Amygdala (tissue), 56 donors: ENCODE data around the gene CD82.

Source experiments
- DNase-seq, 56 donors: peaks; one replicate each; lab custom pipeline; 2025; lab: John Stamatoyannopoulos, UW

Gene CD82

DNA sequence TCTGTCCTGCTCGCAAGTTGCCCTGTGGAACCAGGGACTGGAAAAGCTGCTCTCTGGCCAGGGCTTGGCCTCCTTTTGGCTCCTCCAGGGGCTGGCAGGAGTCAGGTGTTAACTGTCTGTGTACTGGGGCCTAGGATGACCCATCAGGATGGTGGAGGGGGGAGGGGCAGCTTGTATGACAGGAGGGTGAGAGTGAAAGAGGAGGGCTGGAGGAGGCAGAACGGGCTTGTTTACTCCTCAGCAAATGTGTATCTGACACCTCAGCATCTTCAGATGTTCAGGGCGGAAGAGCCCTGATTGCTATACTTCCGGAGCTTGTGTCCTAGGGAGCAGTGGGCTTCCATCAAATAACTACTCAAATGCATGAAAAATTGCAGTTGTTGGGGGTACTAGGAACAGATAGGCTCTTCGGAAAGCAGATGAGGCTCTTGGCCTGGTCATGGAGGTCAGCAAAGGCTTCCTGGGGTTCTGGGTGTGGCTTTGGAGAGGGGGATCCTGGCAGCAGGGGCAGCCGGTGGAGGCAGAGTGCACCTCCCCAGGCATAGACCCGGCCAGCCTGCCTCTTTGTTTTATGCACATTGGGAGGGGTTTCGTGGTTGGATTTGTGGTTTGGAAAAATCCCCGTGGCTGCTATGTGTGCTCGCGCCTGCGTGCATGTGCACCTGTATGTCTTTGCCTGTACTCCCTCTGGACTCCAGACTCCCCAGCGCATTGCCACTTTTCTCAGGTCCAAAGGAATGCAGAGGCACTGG, 31.2 kb downstream of the CD82 start:
- peak in 3 of 56 donors; percentile 48 to 63 (median 48) for DNase-seq

DNA sequence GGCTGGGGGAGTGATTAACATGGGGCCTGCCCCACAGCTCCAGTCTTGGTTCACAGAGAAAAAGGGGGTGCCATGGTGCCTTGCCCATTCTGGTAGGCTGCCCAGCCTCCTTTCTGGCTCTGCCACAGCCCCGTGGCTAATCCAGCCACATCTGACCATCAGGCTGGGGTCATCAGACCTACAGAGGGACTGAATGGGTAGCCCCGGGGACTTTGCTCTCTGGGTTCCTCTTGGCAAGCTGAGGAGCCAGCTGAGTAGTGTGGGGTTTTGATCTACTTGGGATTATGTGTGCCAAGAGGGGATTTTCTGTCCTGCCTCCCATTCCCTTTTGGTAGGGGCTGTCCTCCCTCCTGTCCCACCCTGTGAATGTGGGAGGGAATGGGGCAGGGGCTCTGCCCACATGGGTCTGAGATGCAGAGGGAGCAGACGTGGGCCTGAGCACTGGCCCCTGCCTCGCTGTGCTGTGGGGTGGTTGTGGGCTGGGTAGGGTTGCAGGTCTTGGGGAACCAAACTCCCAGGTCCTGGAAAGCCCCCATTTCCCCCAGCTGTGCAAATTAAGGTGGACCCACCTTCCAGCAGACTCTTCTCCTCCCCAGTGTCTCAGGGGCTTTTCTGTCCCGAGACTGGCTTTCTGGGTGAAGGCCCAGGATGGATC, 32.0 kb downstream of the CD82 start:
- no peak for DNase-seq

DNA sequence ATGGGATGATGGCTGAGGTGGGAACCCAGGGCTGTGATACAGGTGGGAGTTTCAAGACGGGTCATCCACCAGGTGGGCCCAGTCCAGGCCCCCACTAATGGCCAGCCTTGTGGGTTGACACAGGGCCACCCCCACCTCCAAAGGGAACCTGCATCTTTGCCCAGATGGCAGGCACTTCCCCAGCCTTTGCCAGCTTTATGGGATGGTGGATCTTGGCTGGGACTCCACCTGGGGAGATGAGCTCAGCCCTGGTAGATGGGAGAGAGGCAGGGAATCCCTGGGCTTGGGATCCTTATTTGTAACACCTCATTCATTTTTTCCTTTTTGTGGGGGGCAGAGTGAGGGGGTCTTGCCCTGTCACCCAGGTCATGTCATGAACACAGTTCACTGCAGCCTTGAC, 33.4 kb downstream of the CD82 start:
- DNase-seq, result no peak

DNA sequence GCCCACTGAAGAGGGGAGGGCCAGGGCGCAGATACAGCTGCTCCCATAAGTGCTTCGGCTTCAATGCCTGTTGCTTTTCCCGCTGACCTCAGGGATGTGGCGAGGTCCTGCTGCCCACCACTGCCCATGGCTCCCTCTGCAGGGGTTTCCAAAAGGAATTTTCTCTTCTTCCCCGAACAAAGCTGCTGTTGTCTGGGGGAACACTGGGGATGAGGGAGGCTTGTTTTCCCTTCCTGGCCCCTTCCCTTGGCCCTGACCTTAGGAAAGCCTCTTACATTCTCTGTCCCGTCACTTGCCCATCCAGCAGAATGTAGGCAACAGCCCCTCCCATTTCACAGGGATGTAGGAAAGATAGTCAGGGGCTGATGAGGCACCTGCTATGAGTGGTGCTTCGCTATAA, 34.8 kb downstream of the CD82 start:
- DNase-seq, result no peak

DNA sequence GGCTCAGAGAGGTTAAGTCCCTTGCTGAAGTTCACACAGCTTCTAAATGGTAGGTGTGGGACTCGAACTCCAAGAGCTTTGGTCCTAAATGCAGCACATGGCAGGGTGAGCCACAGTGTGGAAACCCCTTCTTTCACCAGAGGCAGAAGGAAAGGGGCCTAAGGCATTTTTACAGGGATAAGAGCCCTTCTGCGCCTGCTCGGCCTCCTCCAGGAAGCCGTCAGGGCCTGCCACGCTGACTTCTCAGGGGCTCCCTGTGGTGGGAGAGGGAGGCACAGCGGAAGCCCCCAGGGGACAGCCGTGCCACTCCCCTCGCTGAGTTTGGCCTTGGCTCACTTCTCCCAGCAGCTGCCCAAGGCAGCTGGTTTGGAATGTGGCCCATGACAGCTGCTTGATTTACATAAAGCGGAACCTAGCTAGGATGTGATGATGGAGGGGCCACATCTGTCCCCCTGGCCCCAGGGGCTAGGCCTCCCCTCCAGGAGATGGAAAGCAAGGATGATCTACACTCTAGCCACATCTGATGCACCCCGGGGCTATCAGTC, 35.4 kb downstream of the CD82 start:
- peak in 13 of 56 donors; percentile 14 to 62 (median 26) for DNase-seq

DNA sequence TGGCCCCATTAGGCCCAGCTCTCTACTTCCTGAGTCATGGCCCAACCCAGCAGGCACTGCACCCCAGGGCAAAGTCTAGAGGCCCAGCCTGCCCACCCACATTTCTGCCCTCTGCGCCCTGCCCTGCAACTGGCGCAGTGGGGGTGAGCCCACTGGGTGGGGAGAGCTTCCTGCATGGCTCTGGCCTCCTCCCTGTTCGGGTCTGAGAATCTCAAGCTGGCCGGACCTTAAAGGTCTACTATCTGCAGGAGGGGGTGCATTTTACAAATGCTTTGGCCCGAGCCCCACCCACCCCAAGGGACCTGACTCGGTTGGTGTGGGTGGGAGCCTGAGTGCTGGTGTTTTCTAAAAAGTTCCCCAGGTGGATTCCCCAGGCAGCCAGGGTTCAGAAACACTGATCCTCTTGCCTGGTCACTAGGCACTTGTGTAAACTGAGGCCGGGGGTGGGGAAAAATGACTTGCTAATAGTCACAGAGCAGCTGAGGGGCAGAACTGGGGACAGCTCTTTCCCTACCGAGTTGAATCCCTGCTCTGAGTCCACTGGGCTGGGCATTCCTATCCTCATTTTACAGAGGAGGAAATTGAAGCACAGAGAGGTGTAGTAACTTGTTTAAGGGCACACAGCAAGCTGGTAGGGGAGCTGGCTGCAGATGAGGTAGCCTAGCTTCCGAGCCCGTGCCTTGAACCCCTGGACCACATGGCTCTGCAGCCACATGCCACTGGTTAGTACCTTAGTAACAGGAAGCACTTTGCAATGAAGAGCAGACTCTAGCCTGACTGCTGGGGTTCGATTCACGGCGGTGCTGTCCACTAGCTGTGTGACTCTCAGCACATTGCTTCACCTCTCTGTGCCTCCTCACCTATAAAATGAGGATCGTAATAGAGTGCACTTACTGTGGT, 36.3 kb downstream of the CD82 start:
- no peak for DNase-seq

DNA sequence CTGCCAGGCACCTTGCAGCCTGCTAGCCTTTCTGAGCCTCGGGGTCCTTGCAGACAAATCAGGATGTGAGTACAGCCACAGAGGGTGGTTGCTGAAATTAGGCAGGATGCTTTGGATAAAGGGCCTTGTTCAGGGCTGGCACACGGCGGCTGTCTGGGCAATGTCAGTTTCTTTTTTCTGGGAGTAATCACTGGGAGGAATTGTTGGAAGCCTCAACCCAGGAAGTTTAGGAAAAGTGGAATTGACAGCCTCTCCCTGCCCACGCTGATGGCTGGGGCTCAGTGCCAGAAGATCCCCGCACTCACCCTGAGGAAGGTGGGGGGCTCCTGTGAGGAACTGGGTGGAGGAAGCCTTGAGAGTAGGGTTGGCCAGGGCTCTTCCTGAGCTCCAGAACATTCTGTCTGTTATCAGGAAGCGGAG, 37.4 kb downstream of the CD82 start:
- DNase-seq, result no peak

DNA sequence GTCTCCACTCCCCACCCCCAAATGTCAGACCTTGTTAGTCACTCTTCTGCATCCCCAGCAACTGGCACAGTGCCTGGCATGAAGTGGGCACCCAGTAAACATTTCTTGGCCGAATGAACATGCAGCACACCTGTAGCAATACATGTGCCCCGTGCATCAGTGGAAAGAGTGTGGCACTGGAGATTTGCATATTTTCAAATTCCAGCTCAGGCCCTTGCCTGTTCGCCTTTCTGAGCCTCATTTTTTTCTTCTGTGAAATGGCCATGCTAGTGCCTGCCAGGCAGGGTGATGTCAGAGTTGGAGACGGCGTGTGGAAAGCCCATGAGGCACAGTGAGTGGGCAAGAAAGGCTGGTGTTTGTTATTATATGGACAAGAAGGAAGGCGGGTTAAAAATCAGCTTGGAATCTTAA, 38.7 kb downstream of the CD82 start:
- no peak for DNase-seq

DNA sequence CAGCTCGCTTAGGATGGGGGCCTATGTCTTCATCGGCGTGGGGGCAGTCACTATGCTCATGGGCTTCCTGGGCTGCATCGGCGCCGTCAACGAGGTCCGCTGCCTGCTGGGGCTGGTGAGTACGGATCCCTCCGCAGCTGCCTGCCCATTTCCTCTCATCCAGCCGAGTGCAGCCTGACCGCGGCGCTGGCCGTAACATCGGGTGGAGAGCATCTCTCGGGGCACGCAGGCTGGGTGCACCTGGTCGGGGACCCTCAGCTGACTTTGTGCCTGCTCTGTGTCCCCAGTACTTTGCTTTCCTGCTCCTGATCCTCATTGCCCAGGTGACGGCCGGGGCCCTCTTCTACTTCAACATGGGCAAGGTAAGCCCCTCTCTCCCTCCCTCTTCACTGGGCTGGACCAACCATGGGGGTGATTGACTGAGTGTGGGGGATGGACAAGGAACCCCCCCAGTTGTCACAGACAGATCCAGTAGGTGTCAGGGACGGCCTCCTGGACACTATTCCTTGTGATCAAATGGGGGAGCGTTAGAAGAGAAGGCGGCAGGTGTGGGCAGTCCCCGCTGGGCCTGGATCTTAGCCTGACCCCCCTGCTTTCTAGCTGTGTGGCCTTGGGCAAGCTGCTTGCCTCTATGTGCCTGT, 39.7 kb downstream of the CD82 start:
- DNase-seq, result no peak

DNA sequence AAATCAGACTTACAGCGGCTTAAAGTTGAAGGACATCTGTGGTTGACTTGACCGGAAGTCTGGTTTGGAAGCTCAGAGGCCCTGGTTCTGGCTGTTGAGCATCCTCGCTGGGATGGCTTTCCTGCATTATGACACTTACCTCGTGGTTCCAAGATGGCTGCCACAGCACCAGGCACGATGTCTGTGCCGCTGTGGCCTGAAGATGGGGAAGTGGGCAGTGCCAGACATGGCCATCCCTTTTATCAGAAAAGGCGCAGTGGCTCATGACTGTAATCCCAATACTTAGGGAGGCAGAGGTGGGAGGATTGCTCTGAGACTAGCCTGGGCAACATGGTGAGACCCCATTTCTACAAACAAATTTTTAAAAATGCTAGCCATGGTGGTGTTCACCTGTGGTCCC, 40.5 kb downstream of the CD82 start:
- DNase-seq, result no peak

DNA sequence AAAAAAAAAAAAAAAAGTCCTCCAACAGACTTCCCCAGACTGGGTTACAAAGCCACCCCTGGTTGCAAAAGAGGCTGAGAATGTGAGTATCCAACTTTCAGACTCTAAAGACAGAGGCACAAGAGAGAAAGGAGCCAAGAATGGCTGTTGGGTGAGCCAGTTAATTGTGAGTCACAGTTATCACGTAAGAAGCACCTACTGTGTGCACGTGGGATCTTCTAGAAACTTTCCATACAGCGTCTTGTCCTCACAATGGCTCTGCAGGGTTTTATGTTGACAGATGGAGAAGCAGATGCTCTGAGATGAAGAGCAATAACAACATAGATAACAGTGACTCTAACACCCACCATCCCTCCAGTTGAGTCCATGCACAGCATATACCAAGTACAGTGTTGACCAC, 41.0 kb downstream of the CD82 start:
- DNase-seq, result no peak

DNA sequence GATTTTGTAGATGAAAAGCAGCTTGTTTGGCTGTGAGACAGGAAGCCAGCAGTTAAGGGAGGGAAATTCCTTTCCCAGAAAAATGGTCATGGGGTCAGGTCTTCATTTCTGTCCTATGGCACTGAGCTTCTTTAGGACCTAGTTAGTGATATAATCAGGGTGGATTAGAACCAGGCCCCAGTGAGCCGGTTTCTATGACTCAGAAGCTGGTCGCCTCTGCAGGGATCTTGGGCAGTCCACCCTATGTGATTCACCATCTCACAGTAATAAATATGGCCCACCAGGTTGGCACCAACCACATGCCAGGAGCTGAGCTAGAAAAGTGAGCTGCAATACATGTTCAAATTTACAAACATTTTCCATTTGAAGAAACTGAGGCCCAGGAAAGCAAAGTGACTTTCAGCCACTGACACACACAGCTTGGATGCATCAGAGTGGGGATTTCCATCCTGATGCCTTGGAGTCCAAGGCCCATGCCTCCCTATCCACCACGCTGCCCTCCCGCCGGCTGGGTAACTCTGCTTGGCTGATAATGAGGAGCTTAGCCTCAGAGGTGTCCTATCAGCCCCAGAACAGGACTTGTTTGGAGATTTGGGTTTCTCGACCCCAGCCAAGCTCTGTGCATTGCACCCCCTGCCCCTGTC, 42.0 kb downstream of the CD82 start:
- no peak for DNase-seq

DNA sequence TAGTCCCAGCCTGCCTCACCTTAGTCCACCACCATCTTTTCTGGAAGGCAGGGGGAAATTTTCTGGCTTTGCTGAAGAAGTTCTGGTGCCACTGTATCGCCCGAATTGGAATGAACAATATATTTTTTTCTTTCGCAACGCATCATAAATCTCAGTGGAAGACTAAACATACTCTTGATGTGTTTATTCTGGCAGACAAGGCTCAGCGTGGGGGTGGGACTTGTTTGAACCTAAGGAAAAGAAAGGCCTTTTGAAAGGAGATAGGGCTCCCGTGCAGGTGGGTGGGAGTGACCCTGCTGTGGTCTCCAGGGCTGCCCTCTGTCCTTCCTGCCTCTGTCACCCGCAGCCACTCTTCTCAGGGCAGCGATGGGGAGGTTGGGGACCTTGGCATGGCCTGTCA, 42.5 kb downstream of the CD82 start:
- no peak for DNase-seq

DNA sequence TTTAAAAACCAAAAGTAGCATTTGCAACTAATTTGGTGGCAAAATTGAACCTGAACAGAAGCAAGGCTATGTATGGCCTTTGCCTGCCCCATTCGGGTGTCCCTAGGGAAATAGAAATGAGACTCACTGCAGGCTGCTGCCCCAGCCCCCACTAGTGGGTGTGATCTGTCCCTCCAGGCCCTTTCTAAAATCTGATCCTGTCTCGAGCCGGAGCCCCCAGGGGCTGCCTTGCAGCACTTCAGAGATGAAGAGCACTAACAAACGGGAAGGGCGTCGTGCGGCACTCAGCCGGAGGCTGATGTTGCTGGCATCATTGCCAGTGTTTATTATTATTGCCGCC, 43.2 kb downstream of the CD82 start:
- DNase-seq, result no peak

DNA sequence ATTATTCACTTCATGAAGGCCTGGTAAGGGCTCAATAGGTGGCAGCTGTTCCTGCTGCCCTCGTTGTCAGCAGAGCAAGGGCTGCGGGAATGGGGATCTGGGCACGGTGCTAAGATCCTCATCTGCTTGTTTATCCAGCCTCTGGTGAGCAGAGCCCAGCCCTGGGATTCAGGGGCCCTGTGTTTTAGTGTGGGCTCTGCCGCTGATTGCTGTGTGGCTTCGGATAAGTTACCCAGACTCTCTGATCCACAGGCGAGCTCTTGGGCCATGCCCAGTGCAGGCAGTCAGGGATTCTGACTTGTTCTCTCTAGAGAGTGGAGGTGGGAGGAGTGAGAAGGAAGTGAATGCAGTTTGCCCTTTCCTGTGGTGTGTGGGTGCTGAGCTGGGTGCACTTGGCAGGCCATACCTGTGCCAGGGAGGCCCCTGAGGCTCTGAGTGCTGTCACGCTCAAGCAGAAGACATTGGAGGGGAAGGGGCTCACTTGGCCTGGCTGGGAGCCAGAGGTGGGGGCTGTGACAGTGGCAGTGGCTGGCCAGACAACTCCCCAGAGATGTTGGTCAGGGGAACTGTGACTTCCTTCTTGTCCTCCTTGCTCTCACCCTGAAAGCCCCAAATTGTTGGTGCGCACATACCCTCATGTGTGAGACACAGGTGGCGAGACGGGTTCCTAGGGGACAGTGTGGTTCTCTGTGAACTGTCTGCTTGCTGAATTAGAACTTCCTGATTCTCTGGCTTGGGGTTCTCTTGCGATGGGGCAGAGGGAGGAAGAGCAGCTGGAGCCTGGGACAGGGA, 43.7 kb downstream of the CD82 start:
- DNase-seq, result no peak

DNA sequence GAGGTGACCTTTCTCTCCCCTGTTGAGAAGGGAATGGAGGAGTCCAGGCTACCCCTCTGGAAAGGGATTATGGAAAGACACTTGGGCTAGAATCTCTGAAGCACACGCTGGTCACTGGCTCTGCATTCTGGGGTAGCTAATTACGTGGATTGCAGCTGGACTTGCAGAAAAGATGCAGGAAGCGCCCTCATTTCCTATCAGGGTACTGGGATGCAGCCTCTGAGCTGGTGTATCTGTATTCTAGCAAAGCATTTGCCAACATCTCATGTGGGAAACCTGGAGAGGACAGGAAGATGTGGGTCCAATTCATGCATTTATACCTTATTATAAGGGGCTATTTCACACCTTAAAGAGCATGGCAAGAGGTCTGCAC, 44.3 kb downstream of the CD82 start:
- DNase-seq, result no peak

DNA sequence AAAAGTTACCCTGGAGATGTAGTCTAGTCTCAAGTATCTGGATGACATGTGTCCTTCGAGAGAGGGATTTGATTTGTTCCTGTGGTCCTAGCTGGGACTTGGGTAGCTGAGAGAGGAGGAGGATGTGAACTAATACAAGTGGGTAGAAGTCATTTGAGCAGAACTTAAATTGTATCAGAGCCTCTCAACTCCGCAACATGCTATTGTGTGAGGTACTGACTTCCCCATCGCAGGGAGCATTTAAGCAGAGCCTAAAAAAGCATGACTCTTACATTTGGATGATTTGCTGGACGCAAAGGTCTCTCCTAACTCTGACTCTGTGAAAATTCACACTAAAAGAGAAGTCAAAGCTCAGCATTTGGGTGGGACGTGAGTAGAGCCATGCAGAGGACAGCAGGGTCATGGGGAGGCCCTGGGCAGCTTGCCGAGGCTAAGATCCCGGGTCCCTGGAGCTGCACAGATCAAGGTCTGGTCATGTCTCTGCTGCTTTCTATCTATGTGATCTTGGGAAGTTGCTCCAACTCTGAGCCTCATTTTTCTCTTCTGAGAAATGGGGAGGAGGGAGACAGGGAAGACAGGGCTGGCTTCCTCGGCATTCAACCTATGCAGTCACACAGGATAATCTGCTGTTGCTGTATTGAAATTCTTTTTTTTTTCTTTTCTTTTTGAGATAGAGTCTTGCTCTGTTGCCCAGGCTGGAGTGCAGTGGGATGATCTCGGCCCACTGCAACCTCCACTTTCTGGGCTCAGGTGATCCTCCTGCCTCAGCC, 44.9 kb downstream of the CD82 start:
- DNase-seq, result no peak

DNA sequence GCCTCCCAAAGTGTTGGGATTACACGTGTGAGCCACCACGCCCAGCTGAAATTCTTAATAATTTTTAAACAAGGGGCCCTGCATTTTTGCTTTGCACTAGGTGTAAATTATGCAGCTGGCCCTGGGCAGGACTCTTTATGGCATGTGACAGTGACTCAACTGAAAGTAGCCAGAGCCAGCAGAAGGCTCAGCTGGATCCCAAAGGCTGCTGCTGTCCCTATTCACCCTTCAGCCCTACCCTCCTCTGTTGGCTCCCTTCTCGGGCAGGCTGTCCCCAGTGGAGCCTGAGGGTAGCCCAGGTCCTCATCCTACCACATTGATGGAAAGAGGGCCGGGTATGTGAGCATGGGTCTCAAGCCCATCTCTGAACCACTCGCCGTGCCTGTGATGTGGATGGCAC, 45.6 kb downstream of the CD82 start:
- DNase-seq, result peak in 7 of 56 donors; percentile 24 to 45 (median 30)
